A204.1 (cell line): ENCODE results near the gene KRTAP21-1.
"Not testable (repeated sequence)": the region's sequence is repeated elsewhere in the genome, so short reads cannot be mapped to it uniquely, and the experiment has no call there.

ENCODE experiments used
- FAIRE-seq: peaks from 2 replicates; lab custom pipeline; 2012; peaks lifted over from hg19 to GRCh38; lab: Jason Lieb, UNC

The KRTAP21-1 gene

GRCh38 chr21:30755328-30755727, at the start of gene KRTAP21-1:
Gene KRTAP21-1, minus strand, starts transcription at chr21:30755428. Its CDS starts 50 bp downstream, at chr21:30755378.
- not testable (repeated sequence) for FAIRE-seq

GRCh38 chr21:30800605-30801004, 45.4 kb upstream of the KRTAP21-1 start:
- no peak for FAIRE-seq

GRCh38 chr21:30793581-30794314, 38.5 kb upstream of the KRTAP21-1 start:
- no peak for FAIRE-seq

- FAIRE-seq, result no peak
These were observed 24.0 kb upstream of the KRTAP21-1 start for GRCh38 chr21:30779249-30779648.

- no peak for FAIRE-seq
These were observed 14.7 kb upstream of the KRTAP21-1 start for GRCh38 chr21:30769724-30770431.

- no peak for FAIRE-seq
These were observed 5.5 kb upstream of the KRTAP21-1 start for GRCh38 chr21:30760776-30761175.

- no peak for FAIRE-seq
These were observed 3.1 kb upstream of the KRTAP21-1 start for GRCh38 chr21:30758306-30758705.

GRCh38 chr21:30747159-30747558, 8.1 kb downstream of the KRTAP21-1 start, which contains the start of gene KRTAP21-2:
Gene KRTAP21-2, minus strand, starts transcription at chr21:30747259. Its CDS starts 57 bp downstream, at chr21:30747202.
- no peak for FAIRE-seq

- FAIRE-seq, result no peak
These were observed 14.8 kb downstream of the KRTAP21-1 start for GRCh38 chr21:30740462-30740861.

GRCh38 chr21:30733026-30733425, 22.2 kb downstream of the KRTAP21-1 start:
- no peak for FAIRE-seq

GRCh38 chr21:30726726-30727125, 28.5 kb downstream of the KRTAP21-1 start:
- FAIRE-seq, result no peak

- FAIRE-seq, result no peak
These were observed 35.8 kb downstream of the KRTAP21-1 start for GRCh38 chr21:30719401-30719800.

- FAIRE-seq, result no peak
These were observed 36.9 kb downstream of the KRTAP21-1 start, which contains the start of gene KRTAP21-3 for GRCh38 chr21:30718239-30718909. Gene KRTAP21-3, minus strand, starts transcription at chr21:30718777. Its CDS starts 18 bp downstream, at chr21:30718759.

GRCh38 chr21:30717105-30717504, 38.1 kb downstream of the KRTAP21-1 start:
- no peak for FAIRE-seq

- FAIRE-seq, result no peak
These were observed 40.3 kb downstream of the KRTAP21-1 start for GRCh38 chr21:30714946-30715345.

GRCh38 chr21:30714456-30714855, 40.8 kb downstream of the KRTAP21-1 start:
- FAIRE-seq, result no peak

GRCh38 chr21:30713766-30714165, 41.5 kb downstream of the KRTAP21-1 start:
- FAIRE-seq, result no peak

- no peak for FAIRE-seq
These were observed 44.7 kb downstream of the KRTAP21-1 start for GRCh38 chr21:30710499-30710898.

- no peak for FAIRE-seq
These were observed 47.8 kb downstream of the KRTAP21-1 start for GRCh38 chr21:30707409-30707808.
